ENCODE measurements around the gene TLR9. TPM values are rescaled to one million over a fixed set of nuclear protein-coding genes. Genes with fewer than 3 reads are reported as not detected.

The TLR9 gene
- total RNA-seq, 4 donors from 2014 or later, result 0.13 to 0.69 (median 0.17) TPM; not detected in 1

GRCh38 chr3:52248165-52248541 is 22.7 kb upstream of the TLR9 start:
- peaks cover 9 to 54% (median 46%) of the 10 kb centered on the region in 4 donors for H3K36me3 ChIP-seq
- intact Hi-C loops (cut with DNase I), result no loop called here
- H3K4me1 ChIP-seq, result peaks cover 15 to 44% (median 41%) of the 10 kb centered on the region in 4 donors
- no peaks in the 10 kb centered on the region for H3K9me3 ChIP-seq
- no peak for DNase-seq (ENCODE audit: extremely low spot score)
- no peak for TF ChIP-seq CTCF (IDR thresholded peaks at IDR 0.05)
- TF ChIP-seq EP300 (IDR thresholded peaks at IDR 0.05), result no peak
- H3K27ac ChIP-seq (replicated peaks in 1 of 4), result peak overlapping the region in 2 of 4 donors; percentile 18 to 34
- 89% methylated on average over 10 of the region's 10 CpGs for whole genome bisulfite sequencing
- no peak overlapping the region for H3K4me3 ChIP-seq
- no peaks in the 10 kb centered on the region for H3K27me3 ChIP-seq

GRCh38 chr3:52247409-52248164 is 22.1 kb upstream of the TLR9 start:
- Histone ChIP-seq H3K4me1 (peaks cover 15 to 41% (median 37%) of the 10 kb centered on the region in 4 donors), H3K4me3 (no peak overlapping the region), H3K27me3 (no peaks in the 10 kb centered on the region), H3K9me3 (no peaks in the 10 kb centered on the region), H3K36me3 (peaks cover 9 to 49% (median 43%) of the 10 kb centered on the region in 4 donors), H3K27ac (replicated peaks in 1 of 4) (peak overlapping the region in 3 of 4 donors; percentile 34 to 90 (median 88))
- 94% methylated on average over 7 of the region's 7 CpGs for WGBS
- intact Hi-C loops (cut with DNase I), result no loop called here
- no peak for TF ChIP-seq EP300 (IDR thresholded peaks at IDR 0.05)
- TF ChIP-seq CTCF (IDR thresholded peaks at IDR 0.05), result no peak
- TF ChIP-seq POLR2A (IDR thresholded peaks at IDR 0.05; ENCODE audit: low read depth), result no peak
- TF ChIP-seq POLR2AphosphoS5 (IDR thresholded peaks at IDR 0.05), result no peak
- DNase-seq (ENCODE audit: extremely low spot score), result no peak

GRCh38 chr3:52246728-52247408 is 21.4 kb upstream of the TLR9 start:
- TF ChIP-seq POLR2AphosphoS5 (IDR thresholded peaks at IDR 0.05), result no peak
- no peak for TF ChIP-seq POLR2A (IDR thresholded peaks at IDR 0.05; ENCODE audit: low read depth)
- TF ChIP-seq CTCF (IDR thresholded peaks at IDR 0.05), result no peak
- TF ChIP-seq EP300 (IDR thresholded peaks at IDR 0.05), result no peak
- H3K4me3 ChIP-seq, result peak overlapping the region; percentile 65 to 83 (median 70)
- DNase-seq (ENCODE audit: extremely low spot score), result no peak
- no peaks in the 10 kb centered on the region for H3K27me3 ChIP-seq
- intact Hi-C loops (cut with DNase I), result no loop called here
- WGBS, result 84% methylated on average over 10 of the region's 14 CpGs
- H3K27ac ChIP-seq (replicated peaks in 1 of 4), result peak overlapping the region; percentile 88 to 90 (median 90)
- peaks cover 15 to 41% (median 37%) of the 10 kb centered on the region in 4 donors for H3K4me1 ChIP-seq
- peaks cover 8 to 42% (median 36%) of the 10 kb centered on the region in 4 donors for H3K36me3 ChIP-seq
- H3K9me3 ChIP-seq, result no peaks in the 10 kb centered on the region

- peaks cover 15 to 41% (median 37%) of the 10 kb centered on the region in 4 donors for H3K4me1 ChIP-seq
- intact Hi-C loops (cut with DNase I), result no loop called here
- H3K9me3 ChIP-seq, result no peaks in the 10 kb centered on the region
- no peak for DNase-seq (ENCODE audit: extremely low spot score)
- H3K27me3 ChIP-seq, result no peaks in the 10 kb centered on the region
- peaks cover 2 to 35% (median 30%) of the 10 kb centered on the region in 4 donors for H3K36me3 ChIP-seq
- peak overlapping the region; percentile 88 to 90 (median 90) for H3K27ac ChIP-seq (replicated peaks in 1 of 4)
- WGBS, result 28% methylated on average over 8 of the region's 8 CpGs
- TF ChIP-seq CTCF (IDR thresholded peaks at IDR 0.05) (no peak), POLR2A (IDR thresholded peaks at IDR 0.05; ENCODE audit: low read depth) (no peak), EP300 (IDR thresholded peaks at IDR 0.05) (no peak), POLR2AphosphoS5 (IDR thresholded peaks at IDR 0.05) (no peak)
- peak overlapping the region; percentile 65 to 83 (median 70) for H3K4me3 ChIP-seq
Measured at GRCh38 chr3:52246264-52246620, 20.8 kb upstream of the TLR9 start.
